Aorta (tissue), 5 donors: ENCODE measurements around the gene PCBP3. TPM values are rescaled to one million over a fixed set of nuclear protein-coding genes. Genes with fewer than 3 reads are reported as not detected.
A peak's percentile ranks its signal among the peaks of the same experiment; 100 is the strongest.

Source experiments
- ATAC-seq: fragments of 200-7000 bp; cut with Tn5 transposase; one replicate; pipeline ENCODE4 v1.9.1; 2022; ENCODE audit warnings: moderate library complexity; ENCODE audit not compliant: low FRiP score
- DNase-seq, 2 donors: peaks; one replicate each; pipeline ENCODE4 v3.0.0-alpha.2; 2020
- H3K27ac ChIP-seq, 2 donors: one replicate each; pipeline ENCODE4 v1.5.1; 2013; ENCODE audit warnings: low read length in 2 of 2, mild to moderate bottlenecking in 2 of 2, moderate library complexity in 2 of 2, control low read depth in 1 of 2, inconsistent platforms in 1 of 2, low read depth in 1 of 2
- H3K27me3 ChIP-seq, 2 donors: one replicate each; pipeline ENCODE4 v1.6.1; 2013; ENCODE audit warnings: control low read depth in 1 of 2, low read length in 1 of 2, mild to moderate bottlenecking in 1 of 2, moderate library complexity in 1 of 2; ENCODE audit not compliant: insufficient read depth in 2 of 2, control insufficient read depth in 1 of 2
- H3K36me3 ChIP-seq, 2 donors: one replicate each; pipeline ENCODE4 v1.6.1; 2013; ENCODE audit warnings: control low read depth in 1 of 2, low read length in 1 of 2, mild to moderate bottlenecking in 1 of 2; ENCODE audit not compliant: insufficient read depth in 2 of 2, control insufficient read depth in 1 of 2
- H3K4me1 ChIP-seq, 2 donors: one replicate each; pipeline ENCODE4 v1.6.1; 2013; ENCODE audit warnings: low read length in 2 of 2, control low read depth in 1 of 2, mild to moderate bottlenecking in 1 of 2, moderate library complexity in 1 of 2; ENCODE audit not compliant: insufficient read depth in 2 of 2, control insufficient read depth in 1 of 2
- H3K4me3 ChIP-seq, 2 donors: one replicate each; pipeline ENCODE4 v1.5.1; 2013; ENCODE audit warnings: low read length in 2 of 2, control low read depth in 1 of 2, mild to moderate bottlenecking in 1 of 2
- H3K9me3 ChIP-seq: one replicate; pipeline ENCODE4 v1.6.1; 2013; ENCODE audit warnings: mild to moderate bottlenecking, low read length; ENCODE audit not compliant: control insufficient read depth
- WGBS, 2 donors: extraction: QIAGEN DNeasy Blood & Tissue Kit; methylation state at CpG; one replicate each; pipeline ENCODE4 v1.1.7; 2013; 5-methylcytosine and 5-hydroxymethylcytosine counted together
- intact Hi-C, 2 donors: fragments of 100-400 bp; cut with DNase I; formaldehyde crosslinking; loops; one replicate each; pipeline versions ENCODE4 v1.14.2 to v1.15.0; 2022
- polyA plus RNA-seq, 2 donors: library from polyadenylated mRNA; stranded (reverse); fragments of 200-250 nt; gene quantifications; one replicate each; pipeline ENCODE4 v1.2.3, GENCODE V29; 2013
- total RNA-seq, 2 donors: library from RNA; stranded (reverse); fragmentation: NEBNext Ultra II Directional; extraction: Animal tissue kit (Norgen Biotek cat#: 25700); gene quantifications; one replicate each; pipeline ENCODE4 v1.2.1, GENCODE V29; 2021
- donor health status: healthy with polysubstance abuse.
- donor health status: Bipolar disorder and iron deficiency.
- donor health status: DM: no; HTN: no; CAD: no.
- donor health status: DM: no; HTN: no; CAD: no.
- donor health status: DM: yes; HTN: yes; CAD: no.

Gene PCBP3
- total and polyA plus RNA-seq, 4 donors: 3.6 to 15.0 (median 7.0) TPM; not detected in 1

GRCh38 chr21:45863751-45864150 is 220.2 kb downstream of the PCBP3 start:
- H3K36me3 ChIP-seq: no peaks in the 10 kb centered on the region
- no peak overlapping the region for H3K4me3 ChIP-seq
- no peak for ATAC-seq
- peak in 1 of 2 donors; percentile 31 for DNase-seq
- H3K9me3 ChIP-seq: no peaks in the 10 kb centered on the region
- no peaks in the 10 kb centered on the region for H3K27me3 ChIP-seq
- H3K4me1 ChIP-seq: no peaks in the 10 kb centered on the region
- intact Hi-C loops: no loop called here
- 96 to 97% methylated on average over 19 of the region's 19 CpGs for WGBS, 2 donors
- H3K27ac ChIP-seq: no peak overlapping the region

DNA sequence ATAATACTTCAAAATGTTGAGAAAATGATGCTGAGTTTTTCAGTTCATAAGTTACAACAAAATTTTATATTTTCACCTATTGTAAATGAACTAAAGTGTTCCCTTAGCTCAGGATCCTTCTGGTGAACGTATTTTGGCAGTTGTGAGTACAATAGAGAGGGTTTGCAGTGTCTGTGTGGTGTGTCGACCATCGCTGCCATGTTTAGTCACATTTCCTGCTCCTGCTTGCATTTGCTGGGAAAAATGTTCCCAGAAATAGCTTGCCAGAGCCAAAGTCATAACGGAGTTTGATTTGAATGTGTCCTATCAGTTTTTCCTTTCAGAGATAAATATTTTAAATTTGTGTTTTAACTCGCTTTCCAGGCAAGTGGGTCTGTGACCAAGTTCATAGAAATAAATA is 220.9 kb downstream of the PCBP3 start:
- no peak overlapping the region for H3K27ac ChIP-seq
- no peaks in the 10 kb centered on the region for H3K9me3 ChIP-seq
- DNase-seq (no peak), ATAC-seq (no peak)
- no peaks in the 10 kb centered on the region for H3K4me1 ChIP-seq
- 3 to 6% methylated on average over 5 of the region's 5 CpGs for WGBS, 2 donors
- intact Hi-C loops: no loop called here
- H3K4me3 ChIP-seq: no peak overlapping the region
- H3K27me3 ChIP-seq: no peaks in the 10 kb centered on the region
- no peaks in the 10 kb centered on the region for H3K36me3 ChIP-seq

DNA sequence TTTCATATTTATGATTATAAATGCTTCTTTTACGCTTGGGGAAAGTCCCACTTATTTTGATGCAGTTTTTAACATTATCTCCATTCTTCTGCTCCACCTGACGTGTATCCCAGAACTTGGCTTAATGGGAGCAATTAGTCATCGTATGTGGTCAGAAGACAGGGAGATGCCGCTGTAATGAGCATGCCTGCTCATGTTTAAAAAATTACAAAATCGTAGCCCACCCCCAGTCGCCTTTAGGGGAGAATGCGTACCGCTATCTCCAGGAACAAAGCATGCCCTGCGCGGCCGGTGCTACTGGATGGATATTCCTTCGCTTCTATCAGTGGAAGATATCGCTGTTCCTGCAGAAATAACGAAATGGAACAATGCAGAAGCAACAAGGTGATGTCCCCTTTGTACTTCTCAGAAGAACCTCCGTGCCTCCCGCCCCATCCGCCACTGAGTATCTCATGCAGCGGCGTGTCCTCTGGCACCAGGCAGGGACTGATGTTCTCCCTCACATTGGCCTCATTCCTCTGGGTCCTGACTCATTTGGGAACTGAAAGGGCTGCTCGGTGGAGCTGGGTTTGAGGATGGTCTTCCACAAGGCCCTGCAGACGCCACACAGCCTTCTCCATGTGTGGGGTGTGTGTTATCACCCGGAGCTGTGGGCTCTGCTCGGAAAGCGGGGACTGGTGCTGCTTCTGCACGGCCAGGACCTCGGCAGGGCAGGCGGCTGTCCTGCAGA is 221.7 kb downstream of the PCBP3 start:
- no peaks in the 10 kb centered on the region for H3K36me3 ChIP-seq
- H3K4me3 ChIP-seq: no peak overlapping the region
- 83 to 89% methylated on average over 27 of the region's 27 CpGs for WGBS, 2 donors
- H3K27me3 ChIP-seq: no peaks in the 10 kb centered on the region
- intact Hi-C loops: no loop called here
- no peak overlapping the region for H3K27ac ChIP-seq
- DNase-seq (peak in 1 of 2 donors; percentile 22), ATAC-seq (no peak)
- no peaks in the 10 kb centered on the region for H3K4me1 ChIP-seq
- H3K9me3 ChIP-seq: no peaks in the 10 kb centered on the region

- no peak for ATAC-seq
- intact Hi-C loops: no loop called here
These were observed 223.0 kb downstream of the PCBP3 start for GRCh38 chr21:45866551-45866950.

DNA sequence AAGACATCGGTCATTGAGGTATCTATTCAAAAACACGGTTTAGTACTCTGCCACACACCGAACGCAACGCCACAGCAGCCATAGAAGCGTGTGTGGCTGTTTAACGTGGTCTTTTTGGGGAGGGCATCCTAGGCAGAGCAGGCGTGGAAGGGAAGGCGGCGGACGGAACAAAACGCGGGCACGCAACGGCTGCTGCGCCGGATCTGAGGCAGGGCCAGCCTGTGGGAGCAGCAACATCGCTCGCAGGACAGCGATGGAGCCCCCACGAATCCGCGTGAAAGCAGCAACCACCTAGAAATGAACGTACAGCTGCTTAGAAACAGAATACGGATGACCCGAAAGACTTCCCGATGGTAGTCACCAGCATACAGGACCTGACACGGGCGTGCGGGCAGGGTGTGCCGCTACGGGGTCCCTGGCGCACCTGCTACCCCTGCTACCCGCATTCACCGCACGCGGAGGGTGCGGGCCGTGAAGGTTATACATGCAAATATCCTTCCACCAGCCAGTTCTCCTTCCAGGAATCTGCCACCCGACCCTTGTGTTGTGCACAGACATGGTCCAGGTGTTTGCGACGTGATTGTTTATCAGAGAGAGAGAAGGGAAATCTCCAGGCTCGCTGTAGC is 223.6 kb downstream of the PCBP3 start:
- H3K36me3 ChIP-seq: no peaks in the 10 kb centered on the region
- no peak overlapping the region for H3K4me3 ChIP-seq
- H3K9me3 ChIP-seq: no peaks in the 10 kb centered on the region
- intact Hi-C loops: no loop called here
- H3K4me1 ChIP-seq: no peaks in the 10 kb centered on the region
- H3K27ac ChIP-seq: no peak overlapping the region
- H3K27me3 ChIP-seq: no peaks in the 10 kb centered on the region
- ATAC-seq (no peak), DNase-seq (peak in 1 of 2 donors; percentile 62)
- 97% methylated on average over 43 of the region's 43 CpGs for WGBS, 2 donors

More at GRCh38 chr21:45866551-45866950, 223.0 kb downstream of the PCBP3 start:
- no peaks in the 10 kb centered on the region for H3K9me3 ChIP-seq
- 93 to 94% methylated on average over 10 to 11 of the region's 11 CpGs for WGBS, 2 donors
- H3K27me3 ChIP-seq: no peaks in the 10 kb centered on the region
- H3K27ac ChIP-seq: no peak overlapping the region
- H3K4me3 ChIP-seq: no peak overlapping the region
- no peaks in the 10 kb centered on the region for H3K36me3 ChIP-seq
- DNase-seq: peak in 1 of 2 donors; percentile 64
- H3K4me1 ChIP-seq: no peaks in the 10 kb centered on the region

DNA sequence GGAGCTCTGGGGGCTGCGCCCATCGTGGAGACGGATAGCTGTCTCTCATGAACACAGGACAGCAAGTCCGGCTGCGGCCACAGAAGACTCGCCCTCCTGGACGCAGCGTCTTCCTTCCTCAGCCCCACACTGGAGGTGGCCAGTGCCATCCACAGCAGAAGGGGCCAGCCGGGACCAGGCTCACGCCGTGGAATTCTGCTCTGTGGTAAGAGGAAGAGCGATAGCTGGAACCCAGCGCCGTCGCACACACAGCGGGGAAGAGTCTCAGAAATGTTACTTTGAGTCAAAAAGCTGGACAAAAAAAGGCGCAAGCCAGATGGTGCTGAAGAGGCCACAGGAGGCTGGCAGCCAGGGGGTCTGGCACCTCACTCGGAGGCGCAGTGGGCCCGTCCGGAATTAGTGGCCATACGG is 224.2 kb downstream of the PCBP3 start:
- 97 to 98% methylated on average over 22 of the region's 22 CpGs for WGBS, 2 donors
- ATAC-seq: no peak
- H3K27ac ChIP-seq: no peak overlapping the region
- H3K27me3 ChIP-seq: no peaks in the 10 kb centered on the region
- no peaks in the 10 kb centered on the region for H3K4me1 ChIP-seq
- DNase-seq: peak in 1 of 2 donors; percentile 56
- no peak overlapping the region for H3K4me3 ChIP-seq
- H3K36me3 ChIP-seq: no peaks in the 10 kb centered on the region
- H3K9me3 ChIP-seq: no peaks in the 10 kb centered on the region
- intact Hi-C loops: no loop called here

DNA sequence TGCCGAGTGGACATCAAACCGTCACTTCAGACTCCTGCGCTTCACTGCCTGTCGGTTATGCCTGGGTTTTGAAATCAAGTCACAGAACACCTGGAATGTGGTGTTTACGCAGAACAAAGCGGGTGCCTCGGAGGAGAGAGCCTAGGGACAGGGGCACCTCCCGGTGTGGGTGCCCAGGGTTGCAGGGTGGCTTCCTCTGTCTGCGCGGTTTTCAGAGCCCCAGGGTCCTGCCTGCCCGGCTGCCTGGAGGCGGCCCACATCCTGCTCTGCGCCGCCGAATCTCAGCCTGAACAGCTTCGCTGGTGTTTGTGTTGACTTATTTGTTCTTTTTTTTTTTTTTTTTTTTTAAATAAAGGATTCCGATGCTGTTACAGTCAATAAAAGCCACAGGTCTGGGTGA is 224.6 kb downstream of the PCBP3 start:
- no peak overlapping the region for H3K27ac ChIP-seq
- intact Hi-C loops: no loop called here
- ATAC-seq (no peak), DNase-seq (peak in 1 of 2 donors; percentile 56)
- no peak overlapping the region for H3K4me3 ChIP-seq
- WGBS, 2 donors: 96% methylated on average over 17 of the region's 17 CpGs
- H3K9me3 ChIP-seq: no peaks in the 10 kb centered on the region
- no peaks in the 10 kb centered on the region for H3K27me3 ChIP-seq
- no peaks in the 10 kb centered on the region for H3K4me1 ChIP-seq
- no peaks in the 10 kb centered on the region for H3K36me3 ChIP-seq

- Histone ChIP-seq H3K4me1 (no peaks in the 10 kb centered on the region), H3K27ac (no peak overlapping the region), H3K4me3 (no peak overlapping the region), H3K9me3 (no peaks in the 10 kb centered on the region), H3K36me3 (no peaks in the 10 kb centered on the region), H3K27me3 (no peaks in the 10 kb centered on the region)
- WGBS, 2 donors: 93 to 96% methylated on average over 22 of the region's 22 CpGs
- ATAC-seq (no peak), DNase-seq (peak in 1 of 2 donors; percentile 61)
- intact Hi-C loops: no loop called here
These were observed 225.0 kb downstream of the PCBP3 start for GRCh38 chr21:45868488-45868887.
